Hepatocyte (in vitro differentiated cells): Measurements from ENCODE around the gene NEDD9. TPM values are rescaled to one million over a fixed set of nuclear protein-coding genes. Genes with fewer than 3 reads are reported as not detected.
A peak's percentile ranks its signal among the peaks of the same experiment; 100 is the strongest.

Experiments used
- DNase-seq: peaks from one replicate; pipeline ENCODE4 v3.0.0-alpha.2; 2016; ENCODE audit warnings: low spot score
- H2AFZ ChIP-seq: fragments of 200-600 bp; sonication (generic); 2 replicates; pipeline ENCODE4 v1.6.0; 2016; ENCODE audit warnings: antibody characterized with exemption, mild to moderate bottlenecking
- H3K27ac ChIP-seq: fragments of 200-600 bp; sonication (generic); 2 replicates; pipeline ENCODE4 v1.5.1; 2016; ENCODE audit warnings: mild to moderate bottlenecking
- H3K27me3 ChIP-seq: fragments of 200-600 bp; sonication (generic); 2 replicates; pipeline ENCODE4 v1.6.1; 2016
- H3K36me3 ChIP-seq: fragments of 200-600 bp; sonication (generic); replicated peaks from 2 replicates; pipeline ENCODE4 v1.5.1; 2016; ENCODE audit warnings: low read depth; ENCODE audit not compliant: insufficient read depth
- H3K4me1 ChIP-seq: fragments of 200-600 bp; sonication (generic); 2 replicates; pipeline ENCODE4 v1.5.1; 2016; ENCODE audit warnings: mild to moderate bottlenecking, moderate library complexity; ENCODE audit not compliant: insufficient read depth
- H3K4me2 ChIP-seq: fragments of 200-600 bp; sonication (generic); 2 replicates; pipeline ENCODE4 v1.6.0; 2016
- H3K4me3 ChIP-seq: fragments of 200-600 bp; sonication (generic); 2 replicates; pipeline ENCODE4 v1.5.1; 2016; ENCODE audit warnings: mild to moderate bottlenecking
- H3K79me2 ChIP-seq: fragments of 200-600 bp; sonication (generic); 2 replicates; pipeline ENCODE4 v1.6.0; 2017; ENCODE audit warnings: mild to moderate bottlenecking
- H3K9me2 ChIP-seq: fragments of 200-600 bp; sonication (generic); replicated peaks from 2 replicates; pipeline ENCODE4 v1.6.0; 2017; ENCODE audit warnings: mild to moderate bottlenecking; ENCODE audit not compliant: insufficient read depth
- H3K9me3 ChIP-seq: fragments of 200-600 bp; sonication (generic); 2 replicates; pipeline ENCODE4 v1.5.1; 2016; ENCODE audit warnings: low read depth, mild to moderate bottlenecking
- H4K20me1 ChIP-seq: fragments of 200-600 bp; sonication (generic); 2 replicates; pipeline ENCODE4 v1.6.0; 2016; ENCODE audit warnings: mild to moderate bottlenecking; ENCODE audit not compliant: insufficient read depth, poor library complexity, severe bottlenecking
- EZH2 ChIP-seq: fragments of 200-600 bp; sonication (generic); IDR thresholded peaks from 2 replicates; pipeline ENCODE4 v1.6.1; 2016; ENCODE audit warnings: antibody characterized with exemption, mild to moderate bottlenecking, borderline replicate concordance
- EZH2phosphoT487 ChIP-seq: fragments of 200-600 bp; sonication (generic); IDR thresholded peaks from one replicate; pipeline ENCODE4 v1.6.1; 2018; ENCODE audit warnings: antibody characterized with exemption, mild to moderate bottlenecking, low read depth, moderate library complexity; ENCODE audit not compliant: unreplicated experiment, severe bottlenecking
- WGBS: methylation state at CpG from one replicate; pipeline ENCODE4 v1.1.6; 2016; ENCODE audit warnings: low lambda C conversion rate; ENCODE audit errors: missing lambda C conversion rate; 5-methylcytosine and 5-hydroxymethylcytosine counted together
- polyA plus RNA-seq: library from polyadenylated mRNA; unstranded; fragments of >200 nt; fragmentation: Nextera tagmentation; extraction: Ambion mirVana; gene quantifications from 2 replicates; pipeline ENCODE4 v1.2.1, GENCODE V29; 2016
- total RNA-seq: library from RNA; depleted of rRNA; stranded (reverse); fragments of >200 nt; gene quantifications from 2 replicates; pipeline ENCODE4 v1.2.3, GENCODE V29; 2014
- TF ChIP-seq, protein P1 (sequence below): fragments of 200-600 bp; sonication (generic); IDR thresholded peaks from 2 replicates; pipeline ENCODE4 v1.5.1; 2016; ENCODE audit warnings: antibody characterized with exemption, mild to moderate bottlenecking; ENCODE audit not compliant: poor library complexity

Gene NEDD9
- total and polyA plus RNA-seq, 2 experiments from 2014 or later, result 55.1 to 59.3 TPM

GRCh38 chr6:11276228-11276627 is 43.8 kb upstream of the NEDD9 start:
- no peak for DNase-seq
- no peak overlapping the region for H3K4me2 ChIP-seq
- no peak overlapping the region for H3K4me3 ChIP-seq
- TF ChIP-seq EZH2phosphoT487 (no peak), EZH2 (no peak)
- TF ChIP-seq, protein P1, sequence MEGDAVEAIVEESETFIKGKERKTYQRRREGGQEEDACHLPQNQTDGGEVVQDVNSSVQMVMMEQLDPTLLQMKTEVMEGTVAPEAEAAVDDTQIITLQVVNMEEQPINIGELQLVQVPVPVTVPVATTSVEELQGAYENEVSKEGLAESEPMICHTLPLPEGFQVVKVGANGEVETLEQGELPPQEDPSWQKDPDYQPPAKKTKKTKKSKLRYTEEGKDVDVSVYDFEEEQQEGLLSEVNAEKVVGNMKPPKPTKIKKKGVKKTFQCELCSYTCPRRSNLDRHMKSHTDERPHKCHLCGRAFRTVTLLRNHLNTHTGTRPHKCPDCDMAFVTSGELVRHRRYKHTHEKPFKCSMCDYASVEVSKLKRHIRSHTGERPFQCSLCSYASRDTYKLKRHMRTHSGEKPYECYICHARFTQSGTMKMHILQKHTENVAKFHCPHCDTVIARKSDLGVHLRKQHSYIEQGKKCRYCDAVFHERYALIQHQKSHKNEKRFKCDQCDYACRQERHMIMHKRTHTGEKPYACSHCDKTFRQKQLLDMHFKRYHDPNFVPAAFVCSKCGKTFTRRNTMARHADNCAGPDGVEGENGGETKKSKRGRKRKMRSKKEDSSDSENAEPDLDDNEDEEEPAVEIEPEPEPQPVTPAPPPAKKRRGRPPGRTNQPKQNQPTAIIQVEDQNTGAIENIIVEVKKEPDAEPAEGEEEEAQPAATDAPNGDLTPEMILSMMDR, result no peak
- H3K36me3 ChIP-seq, result no peaks in the 10 kb centered on the region
- 96% methylated on average over 8 of the region's 8 CpGs for WGBS
- no peak overlapping the region for H2AFZ ChIP-seq
- H3K27ac ChIP-seq, result peak overlapping the region; percentile 72
- H4K20me1 ChIP-seq, result no peaks in the 10 kb centered on the region
- no peaks in the 10 kb centered on the region for H3K27me3 ChIP-seq
- H3K9me2 ChIP-seq, result no peaks in the 10 kb centered on the region
- no peaks in the 10 kb centered on the region for H3K9me3 ChIP-seq
- no peaks in the 10 kb centered on the region for H3K79me2 ChIP-seq
- peaks cover 38% of the 10 kb centered on the region for H3K4me1 ChIP-seq

GRCh38 chr6:11275598-11275997 is 43.1 kb upstream of the NEDD9 start:
- Histone ChIP-seq H3K9me2 (no peaks in the 10 kb centered on the region), H3K4me3 (no peak overlapping the region), H4K20me1 (no peaks in the 10 kb centered on the region), H2AFZ (no peak overlapping the region), H3K9me3 (no peaks in the 10 kb centered on the region), H3K79me2 (no peaks in the 10 kb centered on the region), H3K27me3 (no peaks in the 10 kb centered on the region), H3K4me2 (no peak overlapping the region), H3K4me1 (peaks cover 44% of the 10 kb centered on the region), H3K36me3 (no peaks in the 10 kb centered on the region), H3K27ac (peak overlapping the region; percentile 72)
- 27% methylated on average over 4 of the region's 4 CpGs for WGBS
- TF ChIP-seq, protein P1, result no peak
- TF ChIP-seq EZH2phosphoT487, result no peak
- no peak for TF ChIP-seq EZH2
- DNase-seq, result peak; percentile 74

GRCh38 chr6:11273406-11274065 is 41.1 kb upstream of the NEDD9 start:
- Histone ChIP-seq H3K4me1 (peaks cover 55% of the 10 kb centered on the region), H3K27ac (no peak overlapping the region)
- WGBS, result 89% methylated on average over 19 of the region's 19 CpGs

More at GRCh38 chr6:11273406-11274065, 41.1 kb upstream of the NEDD9 start:
- no peak for DNase-seq
- TF ChIP-seq, protein P1, result no peak
- TF ChIP-seq EZH2phosphoT487 (no peak), EZH2 (no peak)
- Histone ChIP-seq H3K36me3 (no peaks in the 10 kb centered on the region), H2AFZ (no peak overlapping the region), H3K79me2 (no peaks in the 10 kb centered on the region), H3K9me2 (no peaks in the 10 kb centered on the region), H3K4me2 (no peak overlapping the region), H3K4me3 (no peak overlapping the region), H3K27me3 (no peaks in the 10 kb centered on the region), H4K20me1 (no peaks in the 10 kb centered on the region), H3K9me3 (no peaks in the 10 kb centered on the region)
